ENCODE data around the gene AKAP9.
"Not testable (repeated sequence)": the region's sequence is repeated elsewhere in the genome, so short reads cannot be mapped to it uniquely, and the experiment has no call there.

Gene AKAP9

GRCh38 chr7:92061154-92061553 is 120.5 kb downstream of the AKAP9 start:
- no peak for DNase-seq (ENCODE audit: low read depth, low spot score)

GRCh38 chr7:92064438-92065029 is 123.9 kb downstream of the AKAP9 start:
- no peak for DNase-seq (ENCODE audit: low read depth, low spot score)

GRCh38 chr7:92071032-92071431 is 130.4 kb downstream of the AKAP9 start:
- no peak for DNase-seq (ENCODE audit: low read depth, low spot score)

GRCh38 chr7:92072121-92072520 is 131.5 kb downstream of the AKAP9 start:
- DNase-seq (ENCODE audit: low read depth, low spot score) = no peak

- no peak for DNase-seq (ENCODE audit: low read depth, low spot score)
These were observed 132.0 kb downstream of the AKAP9 start for GRCh38 chr7:92072708-92073107.

- no peak for DNase-seq (ENCODE audit: low read depth, low spot score)
These were observed 134.9 kb downstream of the AKAP9 start for GRCh38 chr7:92075455-92076158.

GRCh38 chr7:92076509-92076908 is 135.8 kb downstream of the AKAP9 start:
- no peak for DNase-seq (ENCODE audit: low read depth, low spot score)

GRCh38 chr7:92083922-92084321 is 143.3 kb downstream of the AKAP9 start:
- DNase-seq (ENCODE audit: low read depth, low spot score) = not testable (repeated sequence)

GRCh38 chr7:92088266-92088665 is 147.6 kb downstream of the AKAP9 start:
- no peak for DNase-seq (ENCODE audit: low read depth, low spot score)

- DNase-seq (ENCODE audit: low read depth, low spot score) = no peak
These were observed 151.5 kb downstream of the AKAP9 start for GRCh38 chr7:92092210-92092609.

GRCh38 chr7:92095380-92095779 is 154.7 kb downstream of the AKAP9 start:
- no peak for DNase-seq (ENCODE audit: low read depth, low spot score)

- DNase-seq (ENCODE audit: low read depth, low spot score) = no peak
These were observed 159.9 kb downstream of the AKAP9 start for GRCh38 chr7:92100534-92100933.

GRCh38 chr7:92102862-92103261 is 162.2 kb downstream of the AKAP9 start:
- not testable (repeated sequence) for DNase-seq (ENCODE audit: low read depth, low spot score)

- DNase-seq (ENCODE audit: low read depth, low spot score) = no peak
These were observed 168.2 kb downstream of the AKAP9 start for GRCh38 chr7:92108821-92109220.

- no peak for DNase-seq (ENCODE audit: low read depth, low spot score)
These were observed 170.2 kb downstream of the AKAP9 start for GRCh38 chr7:92110857-92111256.

- DNase-seq (ENCODE audit: low read depth, low spot score) = no peak
These were observed 175.2 kb downstream of the AKAP9 start for GRCh38 chr7:92115821-92116220.

- no peak for DNase-seq (ENCODE audit: low read depth, low spot score)
These were observed 176.3 kb downstream of the AKAP9 start for GRCh38 chr7:92116949-92117348.

GRCh38 chr7:92119213-92119759 is 178.6 kb downstream of the AKAP9 start:
- DNase-seq (ENCODE audit: low read depth, low spot score) = no peak

- DNase-seq (ENCODE audit: low read depth, low spot score) = no peak
These were observed 181.0 kb downstream of the AKAP9 start for GRCh38 chr7:92121681-92122080.

GRCh38 chr7:92131093-92131492 is 190.4 kb downstream of the AKAP9 start:
- DNase-seq (ENCODE audit: low read depth, low spot score) = no peak

GRCh38 chr7:92131764-92132330 is 191.2 kb downstream of the AKAP9 start:
- DNase-seq (ENCODE audit: low read depth, low spot score) = no peak

GRCh38 chr7:92133133-92133736 is 192.6 kb downstream of the AKAP9 start:
- DNase-seq (ENCODE audit: low read depth, low spot score) = no peak
